HCT116 (cell line): ENCODE results near the gene GUK1. TPM values are rescaled to one million over a fixed set of nuclear protein-coding genes. Genes with fewer than 3 reads are reported as not detected.

Source experiments
- ATAC-seq: fragments of 200-7000 bp; cut with Tn5 transposase; 2 replicates; pipeline ENCODE4 v1.9.1; 2020; ENCODE audit warnings: mild to moderate bottlenecking, moderate library complexity
- BruUV-seq: library from RNA; stranded (reverse); fragments of 400-500 nt; replicated peaks from 2 replicates; lab custom pipeline; 2021; lab: Mats Ljungman, UMichigan
- CTCF ChIA-PET: fragments of 300-600 bp; sonication (Branson Sonifier 250); formaldehyde crosslinking; loops from one replicate; lab custom pipeline; 2021; ENCODE audit warnings: antibody characterized with exemption; lab: Charles Lee
- POLR2A ChIA-PET: fragments of 300-600, 350-600 bp; sonication (Branson Sonifier 250); formaldehyde crosslinking; loops from one replicate; lab custom pipeline; 2021; ENCODE audit warnings: antibody characterized with exemption; lab: Charles Lee
- RAD21 ChIA-PET, 2 experiments: fragments of 300-600 bp; sonication (Branson Sonifier 250); formaldehyde crosslinking; loops; one replicate each; lab custom pipeline; 2023; ENCODE audit warnings: low total read pairs in 2 of 2; ENCODE audit not compliant: uncharacterized antibody in 2 of 2, unreplicated experiment in 2 of 2, low non-redundant PET in 1 of 2; lab: Charles Lee
- DNase-seq: peaks from one replicate; pipeline ENCODE4 v3.0.0-alpha.2; 2010; ENCODE audit warnings: low read depth, low spot score
- H2AFZ ChIP-seq: fragments of 200-600 bp; shearing (Covaris generic), sonication (generic); 2 replicates; pipeline ENCODE4 v1.6.1; 2017; ENCODE audit warnings: low read depth, mixed run types, mixed read lengths, antibody characterized with exemption, low read length; ENCODE audit not compliant: poor library complexity, severe bottlenecking
- H3K27ac ChIP-seq: 2 replicates; pipeline ENCODE4 v1.5.1; 2012; ENCODE audit warnings: low read depth, low read length
- H3K27me3 ChIP-seq: fragments of 200-600 bp; sonication (generic); 2 replicates; pipeline ENCODE4 v1.6.1; 2016; ENCODE audit warnings: mixed run types, low read length, mixed read lengths; ENCODE audit not compliant: insufficient read depth
- H3K36me3 ChIP-seq, 2 experiments: fragments of 200-500 bp in 1 of 2; fragments of 200-600 bp in 1 of 2; sonication (Bioruptor generic) in 1 of 2; sonication (generic) in 1 of 2; 2 replicates each; pipeline versions ENCODE4 v1.5.1 to v1.6.1; 2014 to 2016; ENCODE audit warnings: low read length in 2 of 2, inconsistent platforms in 1 of 2, mixed read lengths in 1 of 2, mixed run types in 1 of 2; ENCODE audit not compliant: insufficient read depth in 2 of 2, control insufficient read depth in 1 of 2
- H3K4me1 ChIP-seq, 2 experiments: fragments of 200-600 bp in 1 of 2; sonication (generic) in 1 of 2; 2 replicates each; pipeline versions ENCODE4 v1.5.1 to v1.6.1; 2012 to 2017; ENCODE audit warnings: low read length in 2 of 2, inconsistent platforms in 1 of 2, mild to moderate bottlenecking in 1 of 2, mixed read lengths in 1 of 2, mixed run types in 1 of 2, moderate library complexity in 1 of 2; ENCODE audit not compliant: insufficient read depth in 2 of 2, control insufficient read depth in 1 of 2
- H3K4me2 ChIP-seq: fragments of 200-600 bp; sonication (generic); 2 replicates; pipeline ENCODE4 v1.6.1; 2017; ENCODE audit warnings: mixed run types, low read length, mixed read lengths
- H3K4me3 ChIP-seq, 2 experiments: fragments of 200-600 bp in 1 of 2; sonication (generic) in 1 of 2; replicated peaks in 1 of 2; 2 replicates each; pipeline ENCODE4 v1.5.1; 2011 to 2016; ENCODE audit warnings: low read length in 2 of 2, control low read depth in 1 of 2, low read depth in 1 of 2, mild to moderate bottlenecking in 1 of 2, mixed read lengths in 1 of 2, mixed run types in 1 of 2
- H3K79me2 ChIP-seq: fragments of 200-600 bp; sonication (generic); 2 replicates; pipeline ENCODE4 v1.6.1; 2017; ENCODE audit warnings: mild to moderate bottlenecking, mixed run types, low read length, moderate library complexity, mixed read lengths; ENCODE audit not compliant: insufficient read depth
- H3K9ac ChIP-seq: fragments of 200-600 bp; sonication (generic); 2 replicates; pipeline ENCODE4 v1.6.1; 2016; ENCODE audit warnings: low read length, mixed read lengths
- H3K9me2 ChIP-seq: fragments of 200-600 bp; sonication (generic), shearing (Covaris generic); 2 replicates; pipeline ENCODE4 v1.6.1; 2017; ENCODE audit warnings: mixed run types, mild to moderate bottlenecking, moderate library complexity; ENCODE audit not compliant: insufficient read depth
- H3K9me3 ChIP-seq, 2 experiments: fragments of 200-500 bp in 1 of 2; fragments of 200-600 bp in 1 of 2; sonication (Bioruptor generic) in 1 of 2; sonication (generic) in 1 of 2; 2 replicates each; pipeline ENCODE4 v1.6.1; 2014 to 2017; ENCODE audit warnings: low read length in 2 of 2, mixed read lengths in 2 of 2, inconsistent platforms in 1 of 2, low read depth in 1 of 2, mild to moderate bottlenecking in 1 of 2, mixed run types in 1 of 2, moderate library complexity in 1 of 2; ENCODE audit not compliant: control insufficient read depth in 1 of 2, insufficient read depth in 1 of 2
- H4K20me1 ChIP-seq: fragments of 200-600 bp; sonication (generic), shearing (Covaris generic); 2 replicates; pipeline ENCODE4 v1.6.1; 2017; ENCODE audit warnings: mixed run types, mild to moderate bottlenecking, moderate library complexity; ENCODE audit not compliant: insufficient read depth
- CBX3 ChIP-seq: IDR thresholded peaks from 2 replicates; pipeline ENCODE4 v1.6.1; 2012; ENCODE audit warnings: low read depth
- CEBPB ChIP-seq: IDR thresholded peaks from 2 replicates; pipeline ENCODE4 v1.6.1; 2012; ENCODE audit warnings: low read depth
- ELF1 ChIP-seq: IDR thresholded peaks from 2 replicates; pipeline ENCODE4 v1.6.1; 2012; ENCODE audit warnings: low read depth, borderline replicate concordance
- EZH2 ChIP-seq: fragments of 200-600 bp; sonication (generic); IDR thresholded peaks from 2 replicates; pipeline ENCODE4 v1.6.1; 2017; ENCODE audit warnings: antibody characterized with exemption, mixed run types
- EZH2phosphoT487 ChIP-seq: fragments of 200-600 bp; IDR thresholded peaks from 2 replicates; pipeline ENCODE4 v1.6.1; 2018; ENCODE audit warnings: antibody characterized with exemption, borderline replicate concordance
- FOSL1 ChIP-seq: IDR thresholded peaks from 2 replicates; pipeline ENCODE4 v1.6.1; 2012; ENCODE audit warnings: low read depth
- JUND ChIP-seq: IDR thresholded peaks from 2 replicates; pipeline ENCODE4 v1.6.1; 2012
- POLR2A ChIP-seq: IDR thresholded peaks from 2 replicates; pipeline ENCODE4 v1.7.0; 2011; ENCODE audit warnings: borderline replicate concordance; ENCODE audit not compliant: insufficient read depth, insufficient read length; ENCODE audit errors: extremely low read depth
- POLR2AphosphoS5 ChIP-seq: IDR thresholded peaks from 2 replicates; pipeline ENCODE4 v1.6.1; 2011; ENCODE audit warnings: mild to moderate bottlenecking, low read depth, low read length, moderate library complexity
- RAD21 ChIP-seq: IDR thresholded peaks from 2 replicates; pipeline ENCODE4 v1.6.1; 2012; ENCODE audit warnings: low read depth, mild to moderate bottlenecking
- SIN3A ChIP-seq: IDR thresholded peaks from 2 replicates; pipeline ENCODE4 v1.6.1; 2012; ENCODE audit warnings: low read depth
- SRF ChIP-seq: IDR thresholded peaks from 2 replicates; pipeline ENCODE4 v1.6.1; 2012; ENCODE audit warnings: low read depth
- TCF7L2 ChIP-seq: IDR thresholded peaks from 2 replicates; pipeline ENCODE4 v1.7.0; 2011; ENCODE audit warnings: borderline replicate concordance, inconsistent platforms; ENCODE audit not compliant: insufficient read depth, insufficient read length; ENCODE audit errors: extremely low read depth
- YY1 ChIP-seq: IDR thresholded peaks from 2 replicates; pipeline ENCODE4 v1.6.1; 2011; ENCODE audit warnings: low read length, low read depth, moderate library complexity, mild to moderate bottlenecking; ENCODE audit not compliant: insufficient replicate concordance; ENCODE audit errors: extremely low read depth
- ZFX ChIP-seq: fragments of 450-650 bp; IDR thresholded peaks from 2 replicates; pipeline ENCODE4 v1.6.1; 2017
- ZNF274 ChIP-seq: fragments of 200-500 bp; sonication (Bioruptor generic); IDR thresholded peaks from 2 replicates; pipeline ENCODE4 v1.6.1; 2014; ENCODE audit warnings: mild to moderate bottlenecking, low read depth, low read length, inconsistent platforms
- intact Hi-C: fragments of 100-400 bp; cut with micrococcal nuclease; formaldehyde crosslinking; loops from 2 replicates; pipeline ENCODE4 v1.10.0; 2022
- total RNA-seq: library from RNA; stranded (reverse); gene quantifications from one replicate; pipeline ENCODE4 v1.2.1, GENCODE V29; 2021; ENCODE audit not compliant: unreplicated experiment
- TF ChIP-seq, protein P1 (sequence below), 3 experiments: fragments of 200-600 bp in 1 of 3; sonication (generic) in 1 of 3; IDR thresholded peaks in 2 of 3; conservative IDR thresholded peaks in 1 of 3; 2 replicates each; pipeline ENCODE4 v1.5.1; 2012 to 2017; ENCODE audit warnings: low read depth in 2 of 3, low read length in 2 of 3, antibody characterized with exemption in 1 of 3, borderline replicate concordance in 1 of 3, control low read depth in 1 of 3, mild to moderate bottlenecking in 1 of 3, mixed read lengths in 1 of 3, mixed run types in 1 of 3, moderate library complexity in 1 of 3; ENCODE audit not compliant: insufficient read depth in 1 of 3
- TF ChIP-seq, protein P2 (sequence below): IDR thresholded peaks from 2 replicates; pipeline ENCODE4 v1.6.1; 2012
- TF ChIP-seq, protein P3 (sequence below): IDR thresholded peaks from 2 replicates; pipeline ENCODE4 v1.6.1; 2011; ENCODE audit warnings: mild to moderate bottlenecking, low read length, moderate library complexity; ENCODE audit not compliant: insufficient replicate concordance; ENCODE audit errors: extremely low read depth
- TF ChIP-seq, protein P4 (sequence below): IDR thresholded peaks from 2 replicates; pipeline ENCODE4 v1.6.1; 2012; ENCODE audit warnings: low read depth

The GUK1 gene
- total RNA-seq, 1 experiment from 2014 or later, result 145 TPM

DNA sequence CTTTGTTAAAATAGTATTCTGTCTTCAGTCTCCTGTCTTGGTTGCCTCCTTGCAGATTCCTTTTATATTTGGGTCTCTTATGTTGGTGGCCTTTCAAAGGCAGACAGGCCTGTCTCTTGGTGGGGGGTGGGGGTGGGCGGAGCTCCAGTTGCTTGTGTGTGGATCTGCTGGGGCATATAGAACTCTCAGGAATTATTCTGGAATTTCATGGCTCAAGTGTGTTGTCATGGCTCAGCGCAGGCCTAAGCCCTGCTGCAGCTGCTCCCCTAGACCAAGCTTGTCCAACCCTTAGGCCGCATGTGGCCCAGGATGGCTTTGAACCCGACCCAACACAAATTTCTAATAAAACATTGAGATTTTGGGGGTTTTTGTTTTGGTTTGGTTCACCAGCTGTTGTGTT, 44.9 kb upstream of the GUK1 start:
- intact Hi-C loops, result no loop called here
- H4K20me1 ChIP-seq, result peaks cover 29% of the 10 kb centered on the region; the same call in 1 of the 2 replicates
- H3K9me2 ChIP-seq, result no peaks in the 10 kb centered on the region
- peaks cover 100% of the 10 kb centered on the region for H3K79me2 ChIP-seq
- RAD21 ChIA-PET, result no interaction called here
- CTCF ChIA-PET, result no interaction called here
- H3K36me3 ChIP-seq, result peaks cover 15 to 73% of the 10 kb centered on the region in 2 experiments
- no peak overlapping the region for H2AFZ ChIP-seq
- H3K4me2 ChIP-seq, result no peak overlapping the region
- no TSS peak for BruUV-seq
- no peak for TF ChIP-seq SRF
- TF ChIP-seq ELF1, result no peak
- TF ChIP-seq, protein P1, sequence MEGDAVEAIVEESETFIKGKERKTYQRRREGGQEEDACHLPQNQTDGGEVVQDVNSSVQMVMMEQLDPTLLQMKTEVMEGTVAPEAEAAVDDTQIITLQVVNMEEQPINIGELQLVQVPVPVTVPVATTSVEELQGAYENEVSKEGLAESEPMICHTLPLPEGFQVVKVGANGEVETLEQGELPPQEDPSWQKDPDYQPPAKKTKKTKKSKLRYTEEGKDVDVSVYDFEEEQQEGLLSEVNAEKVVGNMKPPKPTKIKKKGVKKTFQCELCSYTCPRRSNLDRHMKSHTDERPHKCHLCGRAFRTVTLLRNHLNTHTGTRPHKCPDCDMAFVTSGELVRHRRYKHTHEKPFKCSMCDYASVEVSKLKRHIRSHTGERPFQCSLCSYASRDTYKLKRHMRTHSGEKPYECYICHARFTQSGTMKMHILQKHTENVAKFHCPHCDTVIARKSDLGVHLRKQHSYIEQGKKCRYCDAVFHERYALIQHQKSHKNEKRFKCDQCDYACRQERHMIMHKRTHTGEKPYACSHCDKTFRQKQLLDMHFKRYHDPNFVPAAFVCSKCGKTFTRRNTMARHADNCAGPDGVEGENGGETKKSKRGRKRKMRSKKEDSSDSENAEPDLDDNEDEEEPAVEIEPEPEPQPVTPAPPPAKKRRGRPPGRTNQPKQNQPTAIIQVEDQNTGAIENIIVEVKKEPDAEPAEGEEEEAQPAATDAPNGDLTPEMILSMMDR (IDR thresholded peaks at IDR 0.05 in 2 of 3, conservative IDR thresholded peaks at IDR 0.05 in 1 of 3; ENCODE audit: borderline replicate concordance in 1 of 3, insufficient read depth in 1 of 3, low read depth in 2 of 3, low read length in 2 of 3), result no peak
- no peak for TF ChIP-seq POLR2AphosphoS5
- no peak for TF ChIP-seq EZH2
- no peak for TF ChIP-seq CEBPB
- no peak for TF ChIP-seq TCF7L2
- TF ChIP-seq YY1, result no peak
- TF ChIP-seq, protein P2, sequence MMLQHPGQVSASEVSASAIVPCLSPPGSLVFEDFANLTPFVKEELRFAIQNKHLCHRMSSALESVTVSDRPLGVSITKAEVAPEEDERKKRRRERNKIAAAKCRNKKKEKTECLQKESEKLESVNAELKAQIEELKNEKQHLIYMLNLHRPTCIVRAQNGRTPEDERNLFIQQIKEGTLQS, result no peak
- no peak for TF ChIP-seq EZH2phosphoT487
- TF ChIP-seq, protein P3, sequence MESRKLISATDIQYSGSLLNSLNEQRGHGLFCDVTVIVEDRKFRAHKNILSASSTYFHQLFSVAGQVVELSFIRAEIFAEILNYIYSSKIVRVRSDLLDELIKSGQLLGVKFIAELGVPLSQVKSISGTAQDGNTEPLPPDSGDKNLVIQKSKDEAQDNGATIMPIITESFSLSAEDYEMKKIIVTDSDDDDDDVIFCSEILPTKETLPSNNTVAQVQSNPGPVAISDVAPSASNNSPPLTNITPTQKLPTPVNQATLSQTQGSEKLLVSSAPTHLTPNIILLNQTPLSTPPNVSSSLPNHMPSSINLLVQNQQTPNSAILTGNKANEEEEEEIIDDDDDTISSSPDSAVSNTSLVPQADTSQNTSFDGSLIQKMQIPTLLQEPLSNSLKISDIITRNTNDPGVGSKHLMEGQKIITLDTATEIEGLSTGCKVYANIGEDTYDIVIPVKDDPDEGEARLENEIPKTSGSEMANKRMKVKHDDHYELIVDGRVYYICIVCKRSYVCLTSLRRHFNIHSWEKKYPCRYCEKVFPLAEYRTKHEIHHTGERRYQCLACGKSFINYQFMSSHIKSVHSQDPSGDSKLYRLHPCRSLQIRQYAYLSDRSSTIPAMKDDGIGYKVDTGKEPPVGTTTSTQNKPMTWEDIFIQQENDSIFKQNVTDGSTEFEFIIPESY, result no peak
- no peak for TF ChIP-seq POLR2A
- TF ChIP-seq FOSL1, result no peak
- TF ChIP-seq, protein P4, sequence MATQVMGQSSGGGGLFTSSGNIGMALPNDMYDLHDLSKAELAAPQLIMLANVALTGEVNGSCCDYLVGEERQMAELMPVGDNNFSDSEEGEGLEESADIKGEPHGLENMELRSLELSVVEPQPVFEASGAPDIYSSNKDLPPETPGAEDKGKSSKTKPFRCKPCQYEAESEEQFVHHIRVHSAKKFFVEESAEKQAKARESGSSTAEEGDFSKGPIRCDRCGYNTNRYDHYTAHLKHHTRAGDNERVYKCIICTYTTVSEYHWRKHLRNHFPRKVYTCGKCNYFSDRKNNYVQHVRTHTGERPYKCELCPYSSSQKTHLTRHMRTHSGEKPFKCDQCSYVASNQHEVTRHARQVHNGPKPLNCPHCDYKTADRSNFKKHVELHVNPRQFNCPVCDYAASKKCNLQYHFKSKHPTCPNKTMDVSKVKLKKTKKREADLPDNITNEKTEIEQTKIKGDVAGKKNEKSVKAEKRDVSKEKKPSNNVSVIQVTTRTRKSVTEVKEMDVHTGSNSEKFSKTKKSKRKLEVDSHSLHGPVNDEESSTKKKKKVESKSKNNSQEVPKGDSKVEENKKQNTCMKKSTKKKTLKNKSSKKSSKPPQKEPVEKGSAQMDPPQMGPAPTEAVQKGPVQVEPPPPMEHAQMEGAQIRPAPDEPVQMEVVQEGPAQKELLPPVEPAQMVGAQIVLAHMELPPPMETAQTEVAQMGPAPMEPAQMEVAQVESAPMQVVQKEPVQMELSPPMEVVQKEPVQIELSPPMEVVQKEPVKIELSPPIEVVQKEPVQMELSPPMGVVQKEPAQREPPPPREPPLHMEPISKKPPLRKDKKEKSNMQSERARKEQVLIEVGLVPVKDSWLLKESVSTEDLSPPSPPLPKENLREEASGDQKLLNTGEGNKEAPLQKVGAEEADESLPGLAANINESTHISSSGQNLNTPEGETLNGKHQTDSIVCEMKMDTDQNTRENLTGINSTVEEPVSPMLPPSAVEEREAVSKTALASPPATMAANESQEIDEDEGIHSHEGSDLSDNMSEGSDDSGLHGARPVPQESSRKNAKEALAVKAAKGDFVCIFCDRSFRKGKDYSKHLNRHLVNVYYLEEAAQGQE, result no peak
- no peak for TF ChIP-seq SIN3A
- TF ChIP-seq ZFX, result no peak
- TF ChIP-seq CBX3, result no peak
- no peak for TF ChIP-seq RAD21
- TF ChIP-seq ZNF274, result no peak
- no peak for TF ChIP-seq JUND
- no peak overlapping the region for H3K9ac ChIP-seq
- no peaks in the 10 kb centered on the region for H3K27me3 ChIP-seq
- H3K27ac ChIP-seq, result no peak overlapping the region
- peaks cover 10 to 19% of the 10 kb centered on the region in 2 experiments; a peak in 2 of 4 replicates for H3K9me3 ChIP-seq
- POLR2A ChIA-PET, result no interaction called here
- no peaks in the 10 kb centered on the region for H3K4me1 ChIP-seq
- DNase-seq (no peak), ATAC-seq (no peak)
- H3K4me3 ChIP-seq, result no peak overlapping the region
